NT2/D1 (cell line): ENCODE measurements around the gene PGP.

Experiments
- SUZ12 ChIP-seq: IDR thresholded peaks from 2 replicates; pipeline ENCODE4 v1.6.1; 2011; ENCODE audit not compliant: insufficient read length, insufficient read depth; ENCODE audit errors: extremely low read depth
- ZNF274 ChIP-seq: IDR thresholded peaks from 2 replicates; pipeline ENCODE4 v1.6.1; 2011; ENCODE audit warnings: mild to moderate bottlenecking, low read depth, low read length

GRCh38 chr16:2184962-2185361, 29.7 kb downstream of the PGP start:
- TF ChIP-seq ZNF274: no peak
- no peak for TF ChIP-seq SUZ12
